Natural killer cell (primary cell): ENCODE data around the gene TRIM37. TPM values are rescaled to one million over a fixed set of nuclear protein-coding genes. Genes with fewer than 3 reads are reported as not detected.

Source experiments
- ATAC-seq, 3 donors: fragments of 150-1000 bp in 2 of 3; fragments of 200-7000 bp in 1 of 3; cut with Tn5 transposase; 1 replicate in 1 of 3; 2 replicates in 2 of 3; pipeline ENCODE4 v1.10.0; 2021; ENCODE audit warnings: mild to moderate bottlenecking in 2 of 3, moderate library complexity in 2 of 3
- DNase-seq, 2 donors: peaks; one replicate each; pipeline versions ENCODE4 v3.0.0 to v3.0.0-alpha.2; 2013 to 2021; ENCODE audit warnings: mixed read lengths in 1 of 2
- H3K27ac ChIP-seq: one replicate; pipeline ENCODE4 v1.5.1; 2013; ENCODE audit warnings: mild to moderate bottlenecking, low read length
- H3K27me3 ChIP-seq: one replicate; pipeline ENCODE4 v1.6.1; 2013; ENCODE audit warnings: low read length; ENCODE audit not compliant: control insufficient read depth, insufficient read depth
- H3K36me3 ChIP-seq: one replicate; pipeline ENCODE4 v1.6.1; 2013; ENCODE audit warnings: low read length; ENCODE audit not compliant: control insufficient read depth, insufficient read depth
- H3K4me1 ChIP-seq: one replicate; pipeline ENCODE4 v1.6.1; 2013; ENCODE audit warnings: low read length; ENCODE audit not compliant: control insufficient read depth, insufficient read depth
- H3K4me3 ChIP-seq: one replicate; pipeline ENCODE4 v1.5.1; 2013; ENCODE audit warnings: low read length
- H3K9me3 ChIP-seq: one replicate; pipeline ENCODE4 v1.6.1; 2013; ENCODE audit warnings: low read length; ENCODE audit not compliant: control insufficient read depth, insufficient read depth
- H3K27ac Mint-ChIP-seq, 2 donors: one replicate each; pipeline ENCODE4 v1.8.0; 2022; ENCODE audit warnings: mild to moderate bottlenecking in 2 of 2, mixed read lengths in 2 of 2, moderate library complexity in 1 of 2
- H3K27me3 Mint-ChIP-seq, 2 donors: one replicate each; pipeline ENCODE4 v1.8.0; 2022; ENCODE audit warnings: low read depth in 2 of 2, mixed read lengths in 2 of 2
- H3K36me3 Mint-ChIP-seq: one replicate; pipeline ENCODE4 v1.8.0; 2022; ENCODE audit warnings: mixed read lengths
- H3K4me1 Mint-ChIP-seq, 2 donors: one replicate each; pipeline ENCODE4 v1.8.0; 2022; ENCODE audit warnings: mixed read lengths in 2 of 2
- H3K4me3 Mint-ChIP-seq: one replicate; pipeline ENCODE4 v1.8.0; 2022; ENCODE audit warnings: mild to moderate bottlenecking, moderate library complexity, mixed read lengths
- H3K9me3 Mint-ChIP-seq, 2 donors: one replicate each; pipeline ENCODE4 v1.8.0; 2022; ENCODE audit warnings: mixed read lengths in 2 of 2
- CTCF ChIP-seq: fragments of 200-600 bp; IDR thresholded peaks from one replicate; pipeline ENCODE4 v1.8.0; 2022; ENCODE audit warnings: antibody characterized with exemption
- WGBS: methylation state at CpG from one replicate; pipeline ENCODE4 v1.1.7; 2013; ENCODE audit warnings: missing lambda C conversion rate; ENCODE audit not compliant: insufficient coverage; 5-methylcytosine and 5-hydroxymethylcytosine counted together
- intact Hi-C: fragments of 100-400 bp; cut with micrococcal nuclease; formaldehyde crosslinking; loops from one replicate; pipeline ENCODE4 v1.14.2; 2022
- total RNA-seq, 4 donors: library from RNA; stranded (reverse); fragments of 120-200 nt in 1 of 4; gene quantifications; one replicate each; pipeline versions ENCODE4 v1.2.3 to v1.2.4, GENCODE V29; 2013 to 2022

The TRIM37 gene, protein sequence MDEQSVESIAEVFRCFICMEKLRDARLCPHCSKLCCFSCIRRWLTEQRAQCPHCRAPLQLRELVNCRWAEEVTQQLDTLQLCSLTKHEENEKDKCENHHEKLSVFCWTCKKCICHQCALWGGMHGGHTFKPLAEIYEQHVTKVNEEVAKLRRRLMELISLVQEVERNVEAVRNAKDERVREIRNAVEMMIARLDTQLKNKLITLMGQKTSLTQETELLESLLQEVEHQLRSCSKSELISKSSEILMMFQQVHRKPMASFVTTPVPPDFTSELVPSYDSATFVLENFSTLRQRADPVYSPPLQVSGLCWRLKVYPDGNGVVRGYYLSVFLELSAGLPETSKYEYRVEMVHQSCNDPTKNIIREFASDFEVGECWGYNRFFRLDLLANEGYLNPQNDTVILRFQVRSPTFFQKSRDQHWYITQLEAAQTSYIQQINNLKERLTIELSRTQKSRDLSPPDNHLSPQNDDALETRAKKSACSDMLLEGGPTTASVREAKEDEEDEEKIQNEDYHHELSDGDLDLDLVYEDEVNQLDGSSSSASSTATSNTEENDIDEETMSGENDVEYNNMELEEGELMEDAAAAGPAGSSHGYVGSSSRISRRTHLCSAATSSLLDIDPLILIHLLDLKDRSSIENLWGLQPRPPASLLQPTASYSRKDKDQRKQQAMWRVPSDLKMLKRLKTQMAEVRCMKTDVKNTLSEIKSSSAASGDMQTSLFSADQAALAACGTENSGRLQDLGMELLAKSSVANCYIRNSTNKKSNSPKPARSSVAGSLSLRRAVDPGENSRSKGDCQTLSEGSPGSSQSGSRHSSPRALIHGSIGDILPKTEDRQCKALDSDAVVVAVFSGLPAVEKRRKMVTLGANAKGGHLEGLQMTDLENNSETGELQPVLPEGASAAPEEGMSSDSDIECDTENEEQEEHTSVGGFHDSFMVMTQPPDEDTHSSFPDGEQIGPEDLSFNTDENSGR
- 10 to 100 TPM; 20.4 to 26.1 (median 21.9) TPM for total RNA-seq
- total RNA-seq (2013): 30.6 TPM

DNA sequence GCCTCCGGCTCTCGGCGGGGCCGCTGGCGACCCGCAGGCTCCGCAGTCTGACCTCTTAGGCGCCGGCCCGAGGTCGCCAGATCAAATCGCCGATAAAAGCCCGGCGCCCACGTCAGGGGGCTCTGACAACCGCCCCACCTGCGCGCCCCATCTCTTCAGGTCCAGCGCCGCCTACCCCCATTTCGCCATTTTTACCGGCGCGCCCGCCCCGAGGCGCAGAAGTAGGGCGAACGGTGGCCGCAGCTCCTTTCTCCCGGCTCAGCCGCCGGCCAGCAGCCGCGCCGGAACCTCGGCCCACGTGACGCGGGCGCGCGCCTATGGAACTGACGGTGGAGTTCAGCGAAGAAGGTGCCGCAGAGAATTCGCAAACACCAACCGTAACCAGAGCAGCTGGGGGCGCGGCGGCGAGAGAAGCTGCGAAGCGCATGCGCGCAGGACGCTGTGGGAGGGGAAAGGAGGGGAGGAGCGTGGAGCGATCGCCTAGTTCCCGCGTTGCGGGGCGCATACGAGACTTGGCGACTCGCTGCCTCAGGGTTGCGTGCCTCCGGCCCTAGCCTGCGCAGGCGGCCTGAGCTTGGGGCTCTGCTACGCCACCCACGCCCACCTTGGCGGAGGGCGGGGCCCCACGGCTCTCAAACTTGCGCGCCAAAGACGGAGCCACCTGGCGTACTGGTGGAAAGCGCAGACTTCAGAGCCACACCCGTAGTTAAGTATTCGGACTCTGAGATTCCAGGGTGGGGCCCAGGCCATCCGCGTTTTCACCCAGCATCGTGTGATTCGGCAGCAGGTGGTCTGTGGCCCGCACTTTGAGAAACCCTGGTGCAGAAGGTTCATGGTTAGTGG, at the start of gene TRIM37:
Gene TRIM37, minus strand, starts transcription at position 418 of the 843 bp plus-strand sequence. CDS start 419 bp downstream, outside the sequence.
- no peaks in the 10 kb centered on the region for H3K36me3 Mint-ChIP-seq
- Histone ChIP-seq H3K4me3 (peak within 1 kb of the TSS; percentile 99), H3K27ac (peak within 1 kb of the TSS; percentile 90), H3K27me3 (no peaks in the 10 kb centered on the region), H3K4me1 (peaks cover 14% of the 10 kb centered on the region), H3K36me3 (peaks cover 7% of the 10 kb centered on the region), H3K9me3 (no peaks in the 10 kb centered on the region)
- TF ChIP-seq CTCF: no peak
- H3K27me3 Mint-ChIP-seq: no peaks in the 10 kb centered on the region
- peak within 1 kb of the TSS; percentile 92 to 95 for H3K27ac Mint-ChIP-seq
- ATAC-seq (peak; percentile 96 to 100 (median 97)), DNase-seq (peak; percentile 97 to 100)
- H3K9me3 Mint-ChIP-seq: no peaks in the 10 kb centered on the region
- under 1% methylated on average over 89 of the region's 89 CpGs for WGBS
- H3K4me1 Mint-ChIP-seq: peaks cover 24 to 29% of the 10 kb centered on the region in 2 donors
- peak within 1 kb of the TSS; percentile 95 for H3K4me3 Mint-ChIP-seq
- intact Hi-C loops: loop anchor here (1.0 to 5.0 kb wide), 3 partner anchors 49 to 589 kb away; partner anchors contain the start of genes PRR11, SKA2 and SMG8

- under 1% methylated on average over 23 of the region's 25 CpGs for WGBS
Observed at GRCh38 chr17:59155439-59156177, 48.9 kb upstream of the TRIM37 start, which contains the start of gene PRR11. PRR11 (plus strand) TSS chr17:59155746; CDS start chr17:59169753, 14,007 bp downstream.

More at GRCh38 chr17:59155439-59156177, 48.9 kb upstream of the TRIM37 start, which contains the start of gene PRR11:
- peaks cover 19% of the 10 kb centered on the region for H3K4me1 ChIP-seq
- H3K36me3 ChIP-seq: no peaks in the 10 kb centered on the region
- no peak for TF ChIP-seq CTCF
- H3K9me3 Mint-ChIP-seq: no peaks in the 10 kb centered on the region
- H3K27me3 ChIP-seq: no peaks in the 10 kb centered on the region
- intact Hi-C loops: loop anchor here (1.0 to 10.0 kb wide), 4 partner anchors 49 to 637 kb away; partner anchors contain the start of genes GDPD1 and TRIM37
- H3K27ac ChIP-seq: peak within 1 kb of the TSS; percentile 58
- H3K4me1 Mint-ChIP-seq: peaks cover 14 to 15% of the 10 kb centered on the region in 2 donors
- no peak within 1 kb of the TSS for H3K27ac Mint-ChIP-seq
- H3K36me3 Mint-ChIP-seq: no peaks in the 10 kb centered on the region
- H3K4me3 ChIP-seq: peak within 1 kb of the TSS; percentile 84
- H3K27me3 Mint-ChIP-seq: no peaks in the 10 kb centered on the region
- ATAC-seq: peak; percentile 83 to 94 (median 85)
- no peak within 1 kb of the TSS for H3K4me3 Mint-ChIP-seq
- H3K9me3 ChIP-seq: no peaks in the 10 kb centered on the region
- peak; percentile 84 to 99 for DNase-seq
